ENCODE results near the gene ACAN. TPM values are rescaled to one million over a fixed set of nuclear protein-coding genes. Genes with fewer than 3 reads are reported as not detected.

ACAN gene
- total and polyA plus RNA-seq, 9 of the 15 experiments (the other 6 are each of a cell fraction or from before 2014, with no cell fraction given), result not detected

- TF ChIP-seq SNIP1 (IDR thresholded peaks at IDR 0.05; ENCODE audit: low read depth) (no peak), IRF9 (tag; IDR thresholded peaks at IDR 0.05) (no peak), NRF1 (conservative IDR thresholded peaks at IDR 0.05 in 1 of 2, IDR thresholded peaks at IDR 0.05 in 1 of 2) (0 out of 4 replicates have a peak, but pooled peaks of 1 of the 2 experiments have one; percentile 3), CBFB (CRISPR knock-in tag; IDR thresholded peaks at IDR 0.05) (no peak), KLF16 (IDR thresholded peaks at IDR 0.05) (0 out of 2 replicates have a peak, but pooled peaks have one; percentile 5), DACH1 (IDR thresholded peaks at IDR 0.05; ENCODE audit: partially characterized antibody) (no peak), DMBX1 (CRISPR knock-in tag; IDR thresholded peaks at IDR 0.05; ENCODE audit: borderline replicate concordance) (no peak), STAT6 (CRISPR knock-in tag; IDR thresholded peaks at IDR 0.05) (no peak), CREM (IDR thresholded peaks at IDR 0.05; ENCODE audit: low read depth) (0 out of 2 replicates have a peak, but pooled peaks have one; percentile 37), ZNF274 (IDR thresholded peaks at IDR 0.05; ENCODE audit: borderline replicate concordance, low read depth, low read length) (no peak), ZNF584 (CRISPR knock-in tag; IDR thresholded peaks at IDR 0.05; ENCODE audit: low read depth) (no peak), ZNF407 (IDR thresholded peaks at IDR 0.05; ENCODE audit: low read depth) (no peak), IFI16 (CRISPR knock-in tag; IDR thresholded peaks at IDR 0.05) (no peak), ZNF77 (CRISPR knock-in tag; IDR thresholded peaks at IDR 0.05) (no peak), ZNF449 (CRISPR knock-in tag; IDR thresholded peaks at IDR 0.05) (no peak)
Observed at GRCh38 chr15:88904624-88905327, 101.5 kb downstream of the ACAN start (continued).

Data from K562 (cell line).